K562 (cell line): ENCODE measurements around the gene BCR.

ENCODE experiments used
- NFXL1 ChIP-seq: fragments of 450-650 bp; formaldehyde crosslinking; IDR thresholded peaks from 2 replicates; pipeline ENCODE4 v1.4.0; 2021; ENCODE audit warnings: mild to moderate bottlenecking
- NR3C1 ChIP-seq: sonication (generic); formaldehyde crosslinking; IDR thresholded peaks from 2 replicates; pipeline ENCODE4 v1.8.1; 2022; ENCODE audit warnings: missing genetic modification reagents
- POLR2AphosphoS5 ChIP-seq: IDR thresholded peaks from 2 replicates; pipeline ENCODE4 v1.6.1; 2011; ENCODE audit warnings: mild to moderate bottlenecking, low read depth, low read length, moderate library complexity; ENCODE audit not compliant: control insufficient read depth, insufficient read depth
- PYGO2 ChIP-seq: fragments of 450-650 bp; IDR thresholded peaks from 2 replicates; pipeline ENCODE4 v1.6.1; 2016; ENCODE audit warnings: mild to moderate bottlenecking, missing genetic modification characterization, moderate library complexity, missing compliant biosample characterization
- USF2 ChIP-seq: sonication (generic); formaldehyde crosslinking; IDR thresholded peaks from 2 replicates; pipeline ENCODE4 v1.5.0; 2020; ENCODE audit warnings: missing genetic modification reagents
- YY1 ChIP-seq, 3 experiments: IDR thresholded peaks; 2 replicates each; pipeline ENCODE4 v1.6.1; 2011; ENCODE audit warnings: low read length in 2 of 3, mild to moderate bottlenecking in 2 of 3, moderate library complexity in 2 of 3, borderline replicate concordance in 1 of 3, control low read depth in 1 of 3, low read depth in 1 of 3; ENCODE audit not compliant: insufficient read depth in 3 of 3, insufficient replicate concordance in 2 of 3, control insufficient read depth in 1 of 3, insufficient read length in 1 of 3; ENCODE audit errors: extremely low read depth in 1 of 3
- ZNF121 ChIP-seq: sonication (generic); formaldehyde crosslinking; conservative IDR thresholded peaks from 2 replicates; pipeline ENCODE4 v1.8.0; 2022; ENCODE audit warnings: missing genetic modification reagents
- ZNF24 ChIP-seq: fragments of 450-650 bp; IDR thresholded peaks from 2 replicates; pipeline ENCODE4 v1.6.1; 2016
- TF ChIP-seq, protein P1 (sequence below), 2 experiments: fragments of 450-650 bp in 1 of 2; sonication (generic) in 1 of 2; formaldehyde crosslinking in 1 of 2; IDR thresholded peaks in 1 of 2; conservative IDR thresholded peaks in 1 of 2; 2 replicates each; pipeline versions ENCODE4 v1.6.1 to v1.8.1; 2016 to 2023; ENCODE audit warnings: mild to moderate bottlenecking in 2 of 2, moderate library complexity in 2 of 2, inconsistent platforms in 1 of 2, missing genetic modification reagents in 1 of 2
- TF ChIP-seq, protein P2 (sequence below), 3 experiments: IDR thresholded peaks in 2 of 3; conservative IDR thresholded peaks in 1 of 3; 2 replicates each; pipeline ENCODE4 v1.5.1; 2011 to 2012; ENCODE audit warnings: low read length in 3 of 3, mild to moderate bottlenecking in 3 of 3, control low read depth in 2 of 3, improper control_type of control experiment in 1 of 3, inconsistent platforms in 1 of 3, low read depth in 1 of 3, mixed read lengths in 1 of 3, moderate library complexity in 1 of 3; ENCODE audit not compliant: insufficient read depth in 2 of 3

DNA sequence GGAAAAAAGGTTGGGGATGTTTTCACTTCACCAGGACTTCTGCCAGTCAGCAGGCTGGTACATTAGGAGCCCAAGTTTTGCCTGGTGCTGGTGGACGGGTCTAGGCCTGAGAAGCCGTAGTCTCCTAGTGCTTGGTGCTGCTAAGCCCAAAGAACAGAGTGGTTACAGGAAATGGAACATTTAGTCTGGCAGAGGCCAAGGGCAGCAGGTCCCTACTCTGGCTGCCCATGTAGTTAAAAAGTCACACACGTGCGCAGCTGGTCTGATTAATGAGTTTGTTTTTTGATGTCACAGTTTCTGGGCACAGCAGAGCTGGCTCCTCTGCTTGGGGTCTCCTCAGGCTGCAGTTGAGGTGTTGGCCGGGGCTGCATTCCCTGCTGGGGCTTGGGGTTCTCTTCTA lies 20.6 kb downstream of the BCR start:
- TF ChIP-seq POLR2AphosphoS5, result no peak
- TF ChIP-seq, protein P1, sequence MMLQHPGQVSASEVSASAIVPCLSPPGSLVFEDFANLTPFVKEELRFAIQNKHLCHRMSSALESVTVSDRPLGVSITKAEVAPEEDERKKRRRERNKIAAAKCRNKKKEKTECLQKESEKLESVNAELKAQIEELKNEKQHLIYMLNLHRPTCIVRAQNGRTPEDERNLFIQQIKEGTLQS (IDR thresholded peaks at IDR 0.05), result no peak
- TF ChIP-seq, protein P1 (CRISPR knock-in tag; conservative IDR thresholded peaks at IDR 0.05), result no peak
- TF ChIP-seq NR3C1 (CRISPR knock-in tag), result no peak
- TF ChIP-seq, protein P2, sequence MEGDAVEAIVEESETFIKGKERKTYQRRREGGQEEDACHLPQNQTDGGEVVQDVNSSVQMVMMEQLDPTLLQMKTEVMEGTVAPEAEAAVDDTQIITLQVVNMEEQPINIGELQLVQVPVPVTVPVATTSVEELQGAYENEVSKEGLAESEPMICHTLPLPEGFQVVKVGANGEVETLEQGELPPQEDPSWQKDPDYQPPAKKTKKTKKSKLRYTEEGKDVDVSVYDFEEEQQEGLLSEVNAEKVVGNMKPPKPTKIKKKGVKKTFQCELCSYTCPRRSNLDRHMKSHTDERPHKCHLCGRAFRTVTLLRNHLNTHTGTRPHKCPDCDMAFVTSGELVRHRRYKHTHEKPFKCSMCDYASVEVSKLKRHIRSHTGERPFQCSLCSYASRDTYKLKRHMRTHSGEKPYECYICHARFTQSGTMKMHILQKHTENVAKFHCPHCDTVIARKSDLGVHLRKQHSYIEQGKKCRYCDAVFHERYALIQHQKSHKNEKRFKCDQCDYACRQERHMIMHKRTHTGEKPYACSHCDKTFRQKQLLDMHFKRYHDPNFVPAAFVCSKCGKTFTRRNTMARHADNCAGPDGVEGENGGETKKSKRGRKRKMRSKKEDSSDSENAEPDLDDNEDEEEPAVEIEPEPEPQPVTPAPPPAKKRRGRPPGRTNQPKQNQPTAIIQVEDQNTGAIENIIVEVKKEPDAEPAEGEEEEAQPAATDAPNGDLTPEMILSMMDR (IDR thresholded peaks at IDR 0.05 in 2 of 3, conservative IDR thresholded peaks at IDR 0.05 in 1 of 3; ENCODE audit: insufficient read depth in 2 of 3, low read depth in 1 of 3, low read length in 3 of 3), result no peak
- TF ChIP-seq NFXL1 (CRISPR knock-in tag), result no peak
- no peak for TF ChIP-seq ZNF121 (CRISPR knock-in tag)
- no peak for TF ChIP-seq ZNF24
- TF ChIP-seq YY1 (IDR thresholded peaks at IDR 0.05; ENCODE audit: borderline replicate concordance in 1 of 3, control insufficient read depth in 1 of 3, extremely low read depth in 1 of 3, insufficient read depth in 3 of 3, insufficient read length in 1 of 3, insufficient replicate concordance in 2 of 3, low read depth in 1 of 3, low read length in 2 of 3), result no peak
- TF ChIP-seq USF2 (CRISPR knock-in tag), result no peak
- TF ChIP-seq PYGO2, result no peak
